Measurements from ENCODE around the gene MUC15.

Gene MUC15

GRCh38 chr11:26572770-26573402 lies 823 bp upstream of the MUC15 start:
- DNase-seq, result no peak

DNA sequence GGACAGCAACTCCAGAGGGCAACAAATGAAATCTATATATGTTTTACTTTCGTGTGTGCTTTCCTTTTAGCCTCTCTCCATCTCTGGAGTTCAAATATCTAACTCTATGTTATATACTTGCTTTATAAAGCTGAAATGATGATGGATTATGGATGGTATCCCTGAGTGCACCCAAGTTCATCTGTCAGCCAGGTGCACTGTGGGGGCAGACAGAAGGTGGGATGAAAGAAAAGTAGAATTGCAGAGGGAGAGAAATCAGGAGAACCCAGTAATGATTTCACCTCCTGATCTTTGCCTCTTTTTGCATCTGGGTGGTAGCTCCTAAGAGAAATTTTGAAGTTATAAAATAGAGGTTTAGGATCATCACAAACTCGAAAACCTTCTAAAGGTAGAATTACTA lies 2.4 kb downstream of the MUC15 start:
- DNase-seq, result no peak

GRCh38 chr11:26558190-26558589 lies 13.9 kb downstream of the MUC15 start:
- no peak for DNase-seq

GRCh38 chr11:26557666-26558065 lies 14.4 kb downstream of the MUC15 start:
- no peak for DNase-seq

GRCh38 chr11:26556582-26556981 lies 15.5 kb downstream of the MUC15 start:
- DNase-seq, result no peak

DNA sequence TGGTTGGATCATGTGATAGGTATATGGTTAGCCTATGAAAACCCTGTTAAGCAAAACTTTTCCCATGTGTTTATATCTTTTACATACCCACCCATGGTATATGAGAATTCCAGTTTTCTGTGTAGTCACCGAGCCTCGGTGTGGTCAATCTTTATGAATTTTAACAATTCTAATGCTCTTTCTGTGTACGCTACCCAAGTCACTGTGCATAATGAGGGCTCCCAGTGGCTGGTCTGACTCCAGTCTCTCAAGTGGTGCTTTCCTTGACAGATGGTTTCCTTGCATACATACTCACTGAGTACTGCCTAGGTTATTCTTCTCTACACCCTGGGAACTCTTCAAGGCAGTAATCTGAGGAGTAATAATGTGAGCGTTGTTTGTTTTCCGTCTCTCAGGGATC lies 17.6 kb downstream of the MUC15 start:
- no peak for DNase-seq

GRCh38 chr11:26553182-26553581 lies 18.9 kb downstream of the MUC15 start:
- no peak for DNase-seq

DNA sequence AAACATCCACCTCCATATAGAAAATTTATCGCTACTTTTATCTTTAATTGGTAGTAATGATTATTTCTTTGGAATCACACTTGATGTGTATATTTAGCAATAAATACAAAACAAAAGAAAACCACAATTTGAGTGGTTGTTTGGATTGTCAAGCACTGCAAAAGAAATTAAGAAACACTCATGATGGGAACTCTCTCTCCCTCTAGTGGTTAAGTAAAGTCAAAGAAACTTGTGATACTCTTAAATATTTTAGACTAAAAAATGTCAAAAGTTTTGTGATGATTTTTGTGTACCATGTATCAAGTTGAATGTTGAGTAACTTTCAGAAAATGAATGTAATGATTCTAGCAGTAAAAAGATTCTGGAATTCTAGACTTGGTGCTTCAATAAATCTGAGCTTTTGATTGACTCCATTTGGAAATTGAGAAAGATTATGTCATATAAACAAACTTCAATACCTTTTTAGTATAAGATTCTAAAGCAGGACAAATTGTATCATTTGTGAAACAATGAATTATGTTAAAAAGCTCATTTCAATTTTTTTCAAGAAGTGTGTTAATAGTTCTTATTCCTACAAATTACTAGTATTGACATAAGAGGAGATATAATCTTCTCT lies 20.8 kb downstream of the MUC15 start:
- DNase-seq, result no peak

DNA sequence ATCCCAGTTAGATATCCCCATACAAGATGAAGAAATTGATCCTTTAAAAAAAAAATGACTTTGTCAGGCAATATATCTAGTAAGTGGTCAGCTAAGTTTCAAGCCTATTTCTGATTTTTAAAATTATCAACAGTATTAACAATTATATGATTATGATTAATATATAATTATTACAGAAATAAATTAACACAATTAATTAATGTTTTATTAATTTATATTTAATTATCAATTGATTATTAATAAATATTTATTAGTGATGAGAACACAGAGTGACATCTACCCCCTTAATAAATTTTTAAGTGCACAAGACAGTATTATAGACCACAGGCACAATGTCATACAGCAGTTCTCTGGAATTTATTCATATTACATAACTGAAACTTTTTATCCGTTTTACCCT lies 22.0 kb downstream of the MUC15 start:
- no peak for DNase-seq

- DNase-seq, result no peak
These were observed 22.9 kb downstream of the MUC15 start for GRCh38 chr11:26549176-26549575.

DNA sequence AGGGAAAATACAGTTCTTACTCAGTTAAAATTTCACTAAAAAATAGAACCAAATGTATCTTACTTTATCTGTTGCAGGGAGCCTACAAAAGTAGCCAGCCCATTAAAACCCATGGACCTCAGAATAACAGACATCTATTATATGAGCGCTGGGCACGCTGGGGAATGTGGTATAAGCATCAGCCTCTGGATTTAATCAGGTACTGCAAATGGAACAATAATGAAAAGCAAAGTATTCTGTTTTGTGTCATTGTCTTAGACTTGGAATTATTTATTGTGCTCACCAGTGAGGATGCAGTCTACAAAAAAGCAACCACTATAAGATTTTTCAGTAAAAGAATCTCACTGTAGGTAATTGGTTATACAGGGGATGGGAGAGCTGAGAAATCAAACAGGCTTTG lies 30.2 kb downstream of the MUC15 start:
- DNase-seq, result no peak

- DNase-seq, result no peak
These were observed 32.5 kb downstream of the MUC15 start for GRCh38 chr11:26539517-26539916.

DNA sequence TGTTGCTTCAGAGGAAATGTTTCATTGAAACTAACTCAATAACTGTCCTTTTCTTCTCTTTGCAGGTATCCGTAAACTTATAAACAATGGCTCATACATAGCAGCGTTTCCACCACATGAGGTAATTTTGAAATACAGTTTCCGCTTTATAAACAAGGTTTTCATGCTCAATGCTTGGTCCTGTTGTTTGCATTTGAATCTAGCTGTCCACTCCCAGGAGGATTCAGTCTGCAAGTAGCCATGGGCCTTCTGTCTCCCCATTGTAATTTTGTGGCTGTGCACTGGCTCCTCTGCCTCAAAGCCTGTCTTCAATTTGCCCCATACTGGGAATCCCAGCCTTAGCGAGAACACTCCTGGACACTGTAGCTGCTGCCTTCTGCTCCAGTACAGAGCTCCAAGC lies 34.7 kb downstream of the MUC15 start:
- no peak for DNase-seq

DNA sequence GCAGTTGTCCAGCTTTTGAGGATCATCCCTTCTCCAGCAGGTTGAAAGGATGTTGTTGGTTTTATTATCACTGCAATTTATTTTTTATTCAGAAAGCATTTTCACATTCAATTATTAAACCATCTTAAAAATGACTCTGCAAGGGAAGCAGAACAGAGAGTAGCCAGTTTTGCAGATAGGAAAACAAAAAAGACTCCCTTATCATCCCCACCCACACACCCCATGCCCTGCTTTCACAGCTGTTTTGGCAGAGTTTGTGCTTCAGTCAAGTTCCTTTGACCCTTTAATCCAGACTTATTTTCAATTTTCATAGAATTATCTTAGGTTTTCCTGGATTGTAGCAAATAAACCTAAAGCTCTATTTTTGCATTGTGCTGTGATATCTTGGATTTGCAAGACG lies 44.4 kb downstream of the MUC15 start:
- no peak for DNase-seq

- no peak for DNase-seq
These were observed 49.0 kb downstream of the MUC15 start for GRCh38 chr11:26522912-26523610.

DNA sequence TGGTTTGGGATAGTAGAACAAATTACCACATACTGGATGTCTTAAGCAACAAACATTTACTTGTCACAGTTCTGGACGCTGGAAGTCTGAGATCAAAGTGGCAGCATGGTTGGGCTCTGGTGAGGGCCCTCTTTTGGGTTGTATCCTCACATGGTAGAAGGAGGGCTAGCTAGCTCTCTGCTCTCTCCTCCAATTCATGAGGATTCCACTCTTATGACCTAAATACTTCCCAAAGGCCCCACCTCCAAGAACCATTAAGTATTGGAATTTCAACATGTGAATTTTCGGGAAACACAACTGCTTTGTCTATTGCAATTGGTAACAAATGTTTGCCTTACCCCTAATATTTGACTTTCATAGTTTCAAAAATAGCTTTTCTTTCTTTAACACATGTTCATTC lies 52.6 kb downstream of the MUC15 start:
- DNase-seq, result no peak

DNA sequence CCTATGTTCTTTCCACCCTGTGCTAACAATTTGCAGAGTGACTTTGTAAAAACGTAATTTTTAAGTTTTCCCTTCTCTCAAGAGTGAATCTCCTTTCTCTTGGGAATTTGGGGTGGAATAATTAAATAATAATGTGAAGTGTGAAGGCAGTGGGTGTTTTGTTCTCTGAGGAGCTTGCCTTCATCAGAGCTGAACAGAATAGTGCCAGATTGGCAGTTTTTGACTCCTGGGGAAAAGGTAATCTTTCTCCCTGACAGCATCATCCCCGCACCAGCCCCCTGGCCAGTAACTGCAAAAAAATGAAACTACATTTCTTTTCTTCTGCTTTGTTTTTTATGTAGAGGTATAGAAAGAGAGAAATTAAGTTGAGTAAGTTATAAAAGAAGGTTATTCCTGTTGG lies 59.9 kb downstream of the MUC15 start:
- no peak for DNase-seq

DNA sequence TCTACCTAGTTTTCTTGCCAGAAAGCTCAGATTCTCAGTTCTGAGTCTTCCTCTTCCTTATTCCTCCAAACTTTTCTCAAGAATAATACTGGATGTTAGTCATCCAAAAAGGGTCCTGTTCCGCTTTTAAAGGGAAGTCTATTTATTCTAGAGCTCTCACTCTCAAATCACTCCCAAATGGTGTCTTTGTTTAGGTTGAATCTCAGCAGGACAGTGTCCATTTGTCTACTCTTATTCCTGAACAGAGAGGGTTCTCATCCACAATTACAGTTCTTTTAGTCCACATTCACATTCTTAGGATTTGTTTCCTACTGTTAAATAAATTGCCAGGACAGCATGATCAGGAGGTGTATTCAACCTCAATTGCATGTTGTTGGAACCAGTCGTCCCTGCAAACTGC lies 61.3 kb downstream of the MUC15 start:
- no peak for DNase-seq

DNA sequence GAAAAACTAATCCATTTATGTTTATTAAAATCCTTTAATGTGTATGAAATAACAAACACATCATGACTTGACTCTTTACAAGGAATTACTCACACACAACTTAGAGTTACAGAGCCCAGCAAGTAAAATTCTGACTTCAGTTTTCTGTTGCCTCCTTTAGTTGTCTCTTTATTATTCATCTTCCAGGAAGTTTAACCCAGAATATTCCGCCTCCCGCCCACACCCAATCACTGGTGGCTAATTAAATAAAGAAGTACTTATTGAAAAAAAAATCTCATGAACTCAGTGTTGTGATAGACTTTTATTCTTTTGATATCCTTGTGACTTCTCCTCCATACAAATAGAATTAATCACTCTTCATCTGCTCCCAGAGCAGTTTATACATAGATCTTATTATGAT lies 61.9 kb downstream of the MUC15 start:
- no peak for DNase-seq
